ENCODE data around the gene MYO1D.
"Not testable (repeated sequence)": the region's sequence is repeated elsewhere in the genome, so short reads cannot be mapped to it uniquely, and the experiment has no call there.

The MYO1D gene

GRCh38 chr17:32859857-32860525, 16.9 kb downstream of the MYO1D start:
- DNase-seq (ENCODE audit: low read depth in 2 of 3, low spot score in 1 of 3) = no peak

- DNase-seq (ENCODE audit: low read depth in 2 of 3, low spot score in 1 of 3) = no peak
Measured at GRCh38 chr17:32855620-32856019, 21.3 kb downstream of the MYO1D start.

- DNase-seq (ENCODE audit: low read depth in 2 of 3, low spot score in 1 of 3) = no peak
Measured at GRCh38 chr17:32854832-32855389, 22.0 kb downstream of the MYO1D start.

GRCh38 chr17:32854207-32854606, 22.7 kb downstream of the MYO1D start:
- no peak for DNase-seq (ENCODE audit: low read depth in 2 of 3, low spot score in 1 of 3)

GRCh38 chr17:32852811-32853210, 24.1 kb downstream of the MYO1D start:
- DNase-seq (ENCODE audit: low read depth in 2 of 3, low spot score in 1 of 3) = no peak

DNA sequence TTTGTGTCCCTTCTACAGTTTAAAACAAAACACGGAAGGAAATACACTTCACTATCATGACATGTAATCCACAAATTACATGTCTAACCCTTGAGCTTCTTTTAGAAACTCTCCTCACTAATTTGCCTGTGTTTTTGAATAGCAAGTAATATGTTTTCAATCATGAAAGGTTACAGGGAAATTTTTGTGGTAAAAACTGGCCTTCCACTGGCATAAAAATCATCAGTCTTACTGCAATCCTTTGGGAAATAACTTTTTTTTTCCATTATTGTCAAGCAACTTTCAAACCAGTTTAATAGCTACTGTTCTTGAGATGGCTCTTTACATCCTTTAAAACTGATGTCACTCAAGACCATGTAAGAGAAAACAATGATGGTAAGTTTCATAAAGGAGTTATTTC, 27.0 kb downstream of the MYO1D start:
- no peak for DNase-seq (ENCODE audit: low read depth in 2 of 3, low spot score in 1 of 3)

GRCh38 chr17:32847977-32848376, 28.9 kb downstream of the MYO1D start:
- DNase-seq (ENCODE audit: low read depth in 2 of 3, low spot score in 1 of 3) = no peak

DNA sequence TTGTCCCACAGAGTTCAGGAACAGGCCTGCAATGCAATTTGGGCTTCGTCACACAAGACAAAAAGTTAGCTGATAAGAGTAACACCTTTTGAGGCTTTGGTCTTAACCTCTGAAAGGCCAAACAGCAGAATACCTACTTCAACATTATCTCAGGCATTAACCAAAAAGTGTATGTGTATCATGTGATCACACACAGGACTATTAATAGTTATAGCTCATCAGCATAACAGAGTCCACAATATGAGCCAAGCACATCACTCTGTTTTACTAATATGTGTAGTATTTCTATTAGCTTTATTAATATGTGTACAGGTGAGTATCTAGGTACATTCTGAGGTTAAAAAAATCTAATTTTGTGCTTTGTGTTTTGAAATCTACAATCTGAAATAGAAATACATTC, 30.8 kb downstream of the MYO1D start:
- no peak for DNase-seq (ENCODE audit: low read depth in 2 of 3, low spot score in 1 of 3)

DNA sequence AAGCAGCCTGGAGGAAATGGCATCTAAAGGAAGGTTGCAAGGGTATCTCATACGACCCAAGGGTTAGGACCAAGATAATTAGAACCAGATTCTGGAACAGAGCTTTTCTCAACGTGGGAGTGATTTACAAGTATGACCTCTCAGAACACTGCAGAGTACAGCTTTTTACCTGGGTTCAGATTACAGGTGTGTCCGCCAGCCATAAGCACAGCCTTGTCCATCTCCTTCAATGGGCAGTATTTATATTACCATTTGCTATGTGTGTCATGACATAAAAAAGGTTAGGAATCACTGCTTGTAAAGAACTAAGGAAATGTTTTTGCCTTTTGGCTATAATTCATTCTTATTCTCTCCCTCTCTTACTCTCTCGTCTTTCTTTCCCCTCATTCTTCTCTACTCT, 36.7 kb downstream of the MYO1D start:
- no peak for DNase-seq (ENCODE audit: low read depth in 2 of 3, low spot score in 1 of 3)

- no peak for DNase-seq (ENCODE audit: low read depth in 2 of 3, low spot score in 1 of 3)
Measured at GRCh38 chr17:32836527-32836926, 40.4 kb downstream of the MYO1D start.

GRCh38 chr17:32835291-32835761, 41.6 kb downstream of the MYO1D start:
- DNase-seq (ENCODE audit: low read depth in 2 of 3, low spot score in 1 of 3) = no peak

DNA sequence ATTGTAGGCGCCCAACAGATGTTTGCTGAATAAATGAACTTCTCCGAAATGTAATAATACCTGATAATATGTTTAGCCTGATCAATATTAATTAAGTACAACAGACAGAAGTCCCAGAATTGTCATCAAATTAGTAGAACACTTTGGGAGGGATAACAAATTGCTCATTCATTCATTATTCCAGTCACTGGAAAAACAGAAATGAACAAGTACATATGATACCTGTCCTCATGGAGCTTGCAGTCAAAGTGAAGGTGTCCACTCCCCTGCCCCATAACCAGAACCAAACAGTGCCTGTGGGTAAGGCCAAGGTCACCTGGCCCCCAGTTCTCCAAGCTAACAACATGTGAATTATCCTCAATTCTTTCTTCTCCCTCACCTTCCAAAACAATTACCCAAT, 42.8 kb downstream of the MYO1D start:
- DNase-seq (ENCODE audit: low read depth in 2 of 3, low spot score in 1 of 3) = no peak

DNA sequence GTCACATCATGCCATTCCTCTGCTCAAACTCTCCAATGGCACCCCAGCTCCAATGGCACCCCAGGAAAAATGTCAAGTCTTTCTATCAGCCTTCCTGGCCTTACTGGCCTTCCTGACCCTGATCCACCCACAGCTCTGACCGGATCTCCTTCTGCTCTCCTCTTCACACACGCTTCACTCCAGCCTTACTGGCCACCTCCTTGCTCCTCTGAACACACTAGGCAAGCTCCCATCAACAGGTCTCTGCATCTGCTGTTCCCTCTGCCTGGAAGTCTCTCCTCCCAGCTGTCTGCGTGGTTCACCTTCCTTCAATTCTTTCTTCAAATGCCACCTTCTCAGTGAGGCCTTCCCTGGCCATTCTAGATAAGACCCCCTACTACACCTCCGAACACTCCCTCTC, 43.4 kb downstream of the MYO1D start:
- no peak for DNase-seq (ENCODE audit: low read depth in 2 of 3, low spot score in 1 of 3)

- no peak for DNase-seq (ENCODE audit: low read depth in 2 of 3, low spot score in 1 of 3)
Measured at GRCh38 chr17:32833076-32833475, 43.8 kb downstream of the MYO1D start.

DNA sequence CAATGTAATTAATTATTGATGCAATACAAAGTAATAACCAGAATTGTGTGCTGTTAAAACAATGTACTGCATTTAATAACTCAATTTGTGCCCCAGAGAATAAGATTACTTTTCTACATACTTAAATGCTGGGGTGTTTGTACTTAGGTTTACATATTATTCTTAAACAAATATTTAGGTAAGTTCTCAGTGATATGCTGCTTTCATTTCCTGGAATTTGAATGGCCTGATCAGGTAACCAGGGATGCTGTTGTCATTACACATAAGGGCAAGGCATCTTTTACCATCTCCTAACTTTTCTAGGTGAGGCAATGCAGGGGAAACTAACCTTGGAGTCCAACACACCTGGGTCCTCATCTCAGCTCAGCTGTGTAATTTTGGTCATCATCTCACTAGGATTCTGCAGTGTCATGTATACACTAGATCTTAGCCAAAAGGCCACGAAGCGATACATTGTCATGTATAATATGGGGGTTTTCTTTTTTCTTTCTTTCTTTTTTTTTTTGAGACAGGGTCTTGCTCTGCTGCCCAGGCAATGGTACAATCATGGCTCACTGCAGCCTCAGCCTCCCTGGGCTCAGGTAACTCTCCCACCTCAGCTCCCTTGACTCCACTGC, 45.2 kb downstream of the MYO1D start:
- DNase-seq (ENCODE audit: low read depth in 2 of 3, low spot score in 1 of 3) = no peak

GRCh38 chr17:32831223-32831622, 45.7 kb downstream of the MYO1D start:
- no peak for DNase-seq (ENCODE audit: low read depth in 2 of 3, low spot score in 1 of 3)

DNA sequence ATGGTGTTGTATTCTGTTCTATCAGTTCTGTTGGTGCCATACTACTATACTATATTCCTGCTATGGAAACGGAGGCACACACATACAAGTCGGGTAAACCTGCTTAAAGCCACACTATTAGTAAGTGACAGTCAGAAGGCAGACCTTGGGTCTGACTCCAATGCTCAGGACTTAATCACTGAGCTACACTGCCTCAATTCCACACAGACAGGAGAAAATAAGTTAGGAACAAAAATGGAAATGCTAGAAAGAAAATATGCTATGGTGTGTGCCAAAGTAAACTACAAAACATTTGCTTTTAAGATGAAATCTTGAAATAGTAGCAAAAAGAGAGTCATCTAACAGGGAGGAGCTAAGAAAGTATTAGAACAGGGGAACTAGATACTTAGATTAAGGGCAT, 48.1 kb downstream of the MYO1D start:
- DNase-seq (ENCODE audit: low read depth in 2 of 3, low spot score in 1 of 3) = no peak

DNA sequence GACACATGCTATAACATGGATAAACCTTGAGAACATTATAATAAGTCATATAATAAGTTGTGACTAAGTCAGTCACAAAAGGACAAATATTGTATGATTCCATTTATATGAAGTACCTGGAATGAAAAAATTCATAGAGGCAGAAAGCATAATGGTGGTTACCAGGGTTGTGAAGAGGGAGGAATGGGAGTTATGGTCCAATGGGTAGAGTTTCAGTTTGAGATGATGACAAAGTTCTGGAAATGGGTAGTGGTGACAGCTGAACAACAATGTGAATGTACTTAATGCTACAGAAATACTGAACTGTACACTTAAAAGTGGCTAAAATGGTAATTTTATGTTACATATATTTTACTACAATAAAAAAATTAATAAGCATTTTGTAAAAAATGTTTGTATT, 49.7 kb downstream of the MYO1D start:
- no peak for DNase-seq (ENCODE audit: low read depth in 2 of 3, low spot score in 1 of 3)

DNA sequence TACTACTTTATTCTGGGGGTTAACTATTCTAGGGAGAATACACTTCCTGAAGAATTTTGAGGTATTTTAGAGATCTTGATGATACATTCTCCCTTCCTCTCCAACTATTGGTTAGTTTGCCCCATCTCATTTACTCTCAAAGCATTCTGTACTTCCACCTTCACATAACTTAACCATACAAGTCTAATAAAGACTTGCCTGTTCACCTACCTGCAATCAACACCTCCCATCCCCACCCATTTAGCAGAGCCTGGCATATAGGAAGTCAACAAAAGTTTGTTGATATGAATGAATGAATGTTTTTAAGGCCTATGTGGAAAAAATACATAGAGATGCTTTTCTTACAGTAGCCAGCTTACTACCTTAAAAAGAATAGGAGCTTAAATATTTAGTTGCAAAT, 50.8 kb downstream of the MYO1D start:
- DNase-seq (ENCODE audit: low read depth in 2 of 3, low spot score in 1 of 3) = no peak

- no peak for DNase-seq (ENCODE audit: low read depth in 2 of 3, low spot score in 1 of 3)
Measured at GRCh38 chr17:32824334-32824733, 52.6 kb downstream of the MYO1D start.

DNA sequence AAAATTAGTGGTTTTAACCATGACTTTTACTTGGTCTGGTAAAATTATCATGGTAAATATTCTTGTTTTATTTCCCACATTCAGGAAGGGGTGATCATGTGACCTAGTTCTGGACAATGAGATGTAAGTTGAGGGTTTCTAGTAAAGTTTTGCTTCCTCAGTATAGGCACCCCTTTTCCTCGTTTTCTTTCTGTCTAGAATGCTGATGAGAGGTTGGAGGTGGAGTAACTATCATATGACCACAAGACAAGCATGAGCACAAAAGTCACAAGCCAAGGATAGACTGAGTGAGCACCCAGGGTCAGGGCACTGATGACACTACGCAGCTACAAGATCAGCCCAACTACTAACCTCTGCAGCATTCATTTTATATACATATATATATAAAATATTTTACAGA, 53.9 kb downstream of the MYO1D start:
- no peak for DNase-seq (ENCODE audit: low read depth in 2 of 3, low spot score in 1 of 3)

DNA sequence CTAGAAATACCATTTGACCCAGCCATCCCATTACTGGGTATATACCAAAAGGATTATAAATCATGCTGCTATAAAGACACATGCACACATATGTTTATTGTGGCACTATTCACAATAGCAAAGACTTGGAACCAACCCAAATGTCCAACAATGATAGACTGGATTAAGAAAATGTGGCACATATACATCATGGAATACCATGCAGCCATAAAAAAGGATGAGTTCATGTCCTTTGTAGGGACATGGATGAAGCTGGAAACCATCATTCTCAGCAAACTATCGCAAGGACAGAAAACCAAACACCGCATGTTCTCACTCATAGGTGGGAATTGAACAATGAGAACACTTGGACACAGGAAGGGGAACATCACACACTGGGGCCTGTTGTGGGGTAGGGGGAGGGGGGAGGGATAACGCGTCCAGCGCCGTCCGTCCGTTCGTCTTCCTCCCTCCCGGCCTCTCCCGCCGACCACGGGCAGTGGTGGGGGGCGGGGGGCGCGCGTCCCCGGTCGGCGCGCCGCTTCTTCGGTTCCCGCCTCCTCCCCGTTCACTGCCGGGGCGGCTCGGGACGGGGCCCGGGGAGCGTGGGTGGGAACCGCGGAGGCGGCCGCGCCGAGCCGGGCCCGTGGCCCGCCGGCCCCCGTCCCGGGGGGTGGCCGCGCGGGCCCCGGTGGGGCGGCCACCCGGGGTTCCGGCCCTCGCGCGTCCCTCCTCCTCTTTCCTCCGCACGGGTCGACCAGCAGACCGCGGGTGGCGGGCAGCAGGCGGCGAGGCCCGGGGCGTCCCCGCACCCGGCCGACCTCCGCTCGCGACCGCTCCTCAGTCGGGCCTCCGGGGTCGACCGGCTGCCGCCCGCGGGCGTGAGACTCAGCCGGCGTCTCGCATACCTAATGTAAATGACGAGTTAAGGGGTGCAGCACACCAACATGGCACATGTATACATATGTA, 54.7 kb downstream of the MYO1D start:
- not testable (repeated sequence) for DNase-seq (ENCODE audit: low read depth in 2 of 3, low spot score in 1 of 3)

Data from stimulated activated CD4-positive, alpha-beta T cell treated with anti-CD3 and anti-CD28 coated beads, Interleukin-12 subunit alpha, Interleukin-12 subunit beta, amount 100 ng/mL, for 48 hours (primary cell).